ENCODE data around the gene WDR59. TPM values are rescaled to one million over a fixed set of nuclear protein-coding genes. Genes with fewer than 3 reads are reported as not detected.
A peak's percentile ranks its signal among the peaks of the same experiment; 100 is the strongest.
"Not testable (repeated sequence)": the region's sequence is repeated elsewhere in the genome, so short reads cannot be mapped to it uniquely, and the experiment has no call there.

WDR59 gene
- total RNA-seq, 1 donor from 2014 or later = 47.3 TPM

GRCh38 chr16:75013123-75013522, 28.2 kb upstream of the WDR59 start:
- DNase-seq (ENCODE audit: low spot score) = not testable (repeated sequence)

- DNase-seq (ENCODE audit: low spot score) = no peak
These were observed 27.6 kb upstream of the WDR59 start for GRCh38 chr16:75012380-75013081.

GRCh38 chr16:75011634-75012307, 26.8 kb upstream of the WDR59 start:
- DNase-seq (ENCODE audit: low spot score) = no peak

DNA sequence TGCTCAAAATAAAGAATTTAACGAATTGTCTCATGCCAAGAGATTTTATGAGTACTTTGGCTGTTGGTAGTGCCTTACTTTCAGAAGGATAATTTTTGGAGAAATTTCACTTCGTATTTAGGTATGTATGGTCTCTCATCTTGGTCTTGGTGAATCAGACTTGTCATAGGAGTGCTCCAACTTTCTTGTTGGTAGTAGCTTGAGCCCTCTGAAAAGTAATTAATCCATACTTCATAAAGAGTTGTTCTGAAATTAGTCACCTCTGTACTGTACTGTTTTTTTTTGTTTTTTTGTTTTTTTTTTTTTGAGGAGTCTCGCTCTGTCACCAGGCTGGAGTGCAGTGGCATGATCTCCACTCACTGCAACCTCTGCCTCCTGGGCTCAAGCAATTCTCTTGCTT, 25.5 kb upstream of the WDR59 start:
- DNase-seq (ENCODE audit: low spot score) = no peak

- DNase-seq (ENCODE audit: low spot score) = no peak
These were observed 22.5 kb upstream of the WDR59 start for GRCh38 chr16:75007443-75007842.

- DNase-seq (ENCODE audit: low spot score) = no peak
These were observed 20.8 kb upstream of the WDR59 start for GRCh38 chr16:75005697-75006096.

- DNase-seq (ENCODE audit: low spot score) = no peak
These were observed 19.5 kb upstream of the WDR59 start for GRCh38 chr16:75004460-75004859.

GRCh38 chr16:75003931-75004330, 19.0 kb upstream of the WDR59 start:
- DNase-seq (ENCODE audit: low spot score) = no peak

DNA sequence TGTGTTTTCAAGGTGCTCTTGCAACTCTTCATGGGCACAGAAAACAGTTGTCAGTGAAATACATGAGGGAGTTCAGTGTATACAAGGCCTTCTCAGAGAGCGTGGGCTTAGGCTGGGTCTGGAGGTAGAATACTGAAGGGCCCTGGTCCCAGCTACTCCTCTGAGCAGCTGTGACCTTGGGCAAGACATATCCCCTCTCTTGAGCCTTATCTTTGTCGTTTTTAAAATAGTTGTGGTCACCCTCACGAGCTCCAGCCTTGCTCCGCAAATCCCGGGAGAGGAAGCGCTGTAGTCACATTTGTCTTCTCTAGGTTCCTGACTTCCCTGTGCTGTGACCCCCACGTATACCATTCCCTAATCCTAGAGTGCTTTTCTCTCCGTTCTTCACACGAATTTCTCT, 17.6 kb upstream of the WDR59 start:
- no peak for DNase-seq (ENCODE audit: low spot score)

- no peak for DNase-seq (ENCODE audit: low spot score)
These were observed 15.7 kb upstream of the WDR59 start for GRCh38 chr16:75000481-75001081.

DNA sequence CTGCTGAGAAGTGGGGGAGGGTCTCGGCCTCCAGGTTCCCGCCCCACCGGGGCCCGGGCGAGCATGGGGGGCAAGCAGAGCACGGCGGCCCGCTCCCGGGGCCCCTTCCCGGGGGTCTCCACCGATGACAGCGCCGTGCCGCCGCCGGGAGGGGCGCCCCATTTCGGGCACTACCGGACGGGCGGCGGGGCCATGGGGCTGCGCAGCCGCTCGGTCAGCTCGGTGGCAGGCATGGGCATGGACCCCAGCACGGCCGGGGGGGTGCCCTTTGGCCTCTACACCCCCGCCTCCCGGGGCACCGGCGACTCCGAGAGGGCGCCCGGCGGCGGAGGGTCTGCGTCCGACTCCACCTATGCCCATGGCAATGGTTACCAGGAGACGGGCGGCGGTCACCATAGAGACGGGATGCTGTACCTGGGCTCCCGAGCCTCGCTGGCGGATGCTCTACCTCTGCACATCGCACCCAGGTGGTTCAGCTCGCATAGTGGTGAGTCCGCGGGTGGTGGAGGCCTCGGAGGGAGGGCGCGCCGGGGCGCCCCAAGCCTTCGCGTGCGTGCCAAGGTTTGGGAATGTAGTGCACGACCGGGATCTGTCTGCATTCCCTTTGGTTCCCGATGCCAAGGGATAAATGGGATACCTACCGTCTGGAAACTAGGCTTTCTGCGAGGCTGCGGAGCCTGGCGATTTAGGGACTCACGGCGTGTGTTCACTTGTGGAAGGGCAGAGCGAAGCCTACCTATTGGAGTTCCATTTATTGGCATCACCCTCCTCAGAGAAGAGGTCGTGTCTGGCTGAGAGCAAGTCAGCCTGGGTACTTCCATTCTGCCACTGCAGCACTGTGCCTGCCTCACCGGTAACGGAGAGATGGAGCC, 14.9 kb upstream of the WDR59 start:
- DNase-seq (ENCODE audit: low spot score) = peak; percentile 91

- DNase-seq (ENCODE audit: low spot score) = no peak
These were observed 14.3 kb upstream of the WDR59 start for GRCh38 chr16:74999219-74999608.

DNA sequence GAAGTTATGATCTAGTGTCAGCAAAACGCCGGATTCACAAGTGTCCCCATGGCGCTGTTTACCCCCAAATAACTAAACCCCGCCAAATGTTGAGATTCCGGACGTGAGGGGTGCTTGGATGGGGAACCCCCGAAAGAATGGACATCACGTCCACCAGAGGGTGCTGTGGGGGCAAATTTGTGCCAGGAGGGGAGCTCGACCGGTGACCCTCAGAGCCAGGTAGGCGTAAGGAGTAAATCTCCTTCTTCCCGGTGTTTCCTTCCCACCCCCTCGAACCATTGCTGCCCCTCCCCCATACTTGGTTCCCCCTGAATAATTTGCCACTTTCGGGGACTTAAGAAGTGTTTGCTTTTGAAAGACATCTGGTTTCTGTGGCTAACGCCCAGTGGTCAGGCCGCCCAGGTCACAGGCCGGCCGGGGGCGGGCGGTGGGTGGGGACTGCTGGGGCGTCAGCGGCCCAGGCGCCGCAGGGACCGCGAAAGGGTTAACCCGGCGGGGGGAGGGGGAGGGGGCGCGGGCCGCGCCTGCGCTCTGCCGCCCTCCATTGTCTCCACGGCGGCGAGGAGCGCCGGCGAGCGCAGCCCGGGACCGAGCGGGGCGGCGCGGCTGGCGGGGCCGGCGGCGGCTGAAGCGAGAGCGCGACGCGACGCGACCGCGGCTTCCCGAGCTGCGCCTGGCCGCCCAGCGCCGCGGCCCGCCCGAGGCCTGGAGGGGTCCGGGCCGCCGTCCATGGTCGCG, 13.7 kb upstream of the WDR59 start, which contains the start of gene ZNRF1:
Gene ZNRF1 (plus strand): TSS at position 544 of the 738 bp plus-strand sequence. CDS start 648 bp downstream, outside the sequence.
- DNase-seq (ENCODE audit: low spot score) = peak; percentile 95

GRCh38 chr16:74997042-74997491, 12.1 kb upstream of the WDR59 start:
- DNase-seq (ENCODE audit: low spot score) = no peak

- DNase-seq (ENCODE audit: low spot score) = no peak
These were observed 11.1 kb upstream of the WDR59 start for GRCh38 chr16:74995986-74996385.

GRCh38 chr16:74991593-74992403, 6.9 kb upstream of the WDR59 start:
- no peak for DNase-seq (ENCODE audit: low spot score)

DNA sequence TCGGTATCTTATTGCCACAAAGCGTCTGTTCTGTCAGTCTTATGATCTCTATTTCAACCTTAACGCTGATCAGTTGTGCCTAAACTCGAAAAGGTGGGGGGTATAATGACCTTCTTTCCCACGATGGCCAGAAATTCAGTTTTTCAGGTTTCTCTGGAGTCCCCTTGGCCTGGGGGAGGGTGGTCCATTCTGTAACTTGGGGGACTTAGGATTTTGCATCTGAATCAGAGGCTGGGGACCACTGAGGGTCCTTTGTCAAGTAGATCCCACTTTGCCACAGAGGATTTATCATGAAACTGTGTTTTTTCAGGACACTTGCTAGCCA, 6.3 kb upstream of the WDR59 start:
- DNase-seq (ENCODE audit: low spot score) = no peak

DNA sequence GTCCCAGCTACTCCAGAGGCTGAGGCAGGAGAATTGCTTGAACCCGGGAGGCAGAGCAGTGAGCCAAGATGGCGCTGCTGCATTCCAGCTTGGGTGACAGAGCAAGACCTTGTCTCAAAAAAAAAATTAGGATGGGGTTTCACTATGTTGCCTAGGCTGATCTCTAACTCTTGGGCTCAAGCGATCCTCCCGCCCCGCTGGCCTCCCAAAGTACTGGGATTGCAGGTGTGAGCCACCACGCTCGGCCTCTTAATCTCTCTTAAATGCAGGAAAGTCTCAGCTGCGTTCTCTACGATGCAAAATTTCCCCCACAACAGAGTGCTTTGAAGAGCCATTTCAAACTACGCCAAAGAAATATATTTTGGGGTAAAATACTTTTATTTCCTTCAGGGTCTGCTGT, 5.9 kb upstream of the WDR59 start:
- DNase-seq (ENCODE audit: low spot score) = no peak

GRCh38 chr16:74989864-74990263, 4.9 kb upstream of the WDR59 start:
- DNase-seq (ENCODE audit: low spot score) = not testable (repeated sequence)

Data from mesenteric fat pad (tissue), 1 donor.